K562 (cell line): ENCODE results near the gene ARHGEF10L. TPM values are rescaled to one million over a fixed set of nuclear protein-coding genes. Genes with fewer than 3 reads are reported as not detected.

ENCODE experiments used
- COPS2 ChIP-seq: fragments of 450-650 bp; conservative IDR thresholded peaks from 2 replicates; pipeline ENCODE4 v1.6.1; 2016; ENCODE audit warnings: mild to moderate bottlenecking, moderate library complexity
- DDX20 ChIP-seq: fragments of 450-650 bp; IDR thresholded peaks from 2 replicates; pipeline ENCODE4 v1.6.1; 2016; ENCODE audit warnings: missing genetic modification characterization, low read depth, mild to moderate bottlenecking, missing compliant biosample characterization, moderate library complexity
- DEAF1 ChIP-seq: fragments of 450-650 bp; formaldehyde crosslinking; IDR thresholded peaks from 2 replicates; pipeline ENCODE4 v1.4.0; 2020; ENCODE audit warnings: mild to moderate bottlenecking, moderate library complexity
- HINFP ChIP-seq: fragments of 450-650 bp; conservative IDR thresholded peaks from 2 replicates; pipeline ENCODE4 v1.6.1; 2016; ENCODE audit warnings: missing genetic modification characterization, low read depth, mild to moderate bottlenecking, control low read depth, missing compliant biosample characterization
- HSF4 ChIP-seq: fragments of 250-450 bp; sonication (Bioruptor Pico); IDR thresholded peaks from 2 replicates; pipeline ENCODE4 v2.1.2; 2022; ENCODE audit warnings: mild to moderate bottlenecking, moderate library complexity, borderline replicate concordance
- PHTF2 ChIP-seq: fragments of 250-450 bp; sonication (Bioruptor Pico); IDR thresholded peaks from 2 replicates; pipeline ENCODE4 v1.5.0; 2021; ENCODE audit warnings: mild to moderate bottlenecking
- POLR2H ChIP-seq: IDR thresholded peaks from 2 replicates; pipeline ENCODE4 v1.6.1; 2016; ENCODE audit warnings: missing genetic modification characterization, low read depth, mild to moderate bottlenecking, control low read depth, missing compliant biosample characterization, moderate library complexity
- RAD21 ChIP-seq, 2 experiments: fragments of 250-450 bp in 1 of 2; fragments of 450-650 bp in 1 of 2; sonication (Bioruptor Pico) in 1 of 2; formaldehyde crosslinking in 1 of 2; IDR thresholded peaks in 1 of 2; conservative IDR thresholded peaks in 1 of 2; 2 replicates each; pipeline versions ENCODE4 v1.4.0 to v1.8.0; 2020 to 2022; ENCODE audit warnings: mild to moderate bottlenecking in 2 of 2, moderate library complexity in 1 of 2
- RB1 ChIP-seq: fragments of 450-650 bp; IDR thresholded peaks from 2 replicates; pipeline ENCODE4 v1.6.1; 2017; ENCODE audit warnings: low read depth, mild to moderate bottlenecking
- REST ChIP-seq, 2 experiments: fragments of 450-650 bp; formaldehyde crosslinking in 1 of 2; IDR thresholded peaks; 2 replicates each; pipeline versions ENCODE4 v1.4.0 to v1.6.1; 2014 to 2020; ENCODE audit warnings: mild to moderate bottlenecking in 2 of 2, borderline replicate concordance in 1 of 2, low read depth in 1 of 2
- SMC3 ChIP-seq: conservative IDR thresholded peaks from 2 replicates; pipeline ENCODE4 v1.6.1; 2011; ENCODE audit warnings: low read depth, low read length, improper control_type of control experiment; ENCODE audit not compliant: insufficient read depth
- STAG1 ChIP-seq: sonication (generic); formaldehyde crosslinking; IDR thresholded peaks from 2 replicates; pipeline ENCODE4 v1.5.0; 2020; ENCODE audit warnings: missing genetic modification reagents, borderline replicate concordance
- polyA plus RNA-seq, 8 experiments: library from polyadenylated mRNA; depleted of rRNA in 4 of 8; stranded (reverse) in 5 of 8; unstranded in 3 of 8; fragments of >200 nt; fragmentation: Nextera tagmentation in 2 of 8; fragmentation: Illumina TruSeq in 1 of 8; extraction: Ambion mirVana in 2 of 8; extraction: Trizol in 1 of 8; gene quantifications; 2 replicates each; pipeline versions ENCODE4 v1.2.1 to v1.2.3, GENCODE V29; 2011 to 2014; ENCODE audit warnings: inconsistent platforms in 1 of 8, missing spikeins in 1 of 8
- total RNA-seq, 7 experiments: library from RNA; depleted of rRNA in 6 of 7; stranded (reverse); fragments of >200 nt in 6 of 7; fragmentation: Illumina TruSeq in 2 of 7; extraction: Trizol in 2 of 7; gene quantifications; 2 replicates each; pipeline versions ENCODE4 v1.2.1 to v1.2.3, GENCODE V29; 2011 to 2021; ENCODE audit warnings: low replicate concordance in 1 of 7
- TF ChIP-seq, protein P1 (sequence below), 3 experiments: IDR thresholded peaks in 2 of 3; conservative IDR thresholded peaks in 1 of 3; 2 replicates each; pipeline ENCODE4 v1.5.1; 2011 to 2012; ENCODE audit warnings: low read length in 3 of 3, mild to moderate bottlenecking in 3 of 3, control low read depth in 2 of 3, improper control_type of control experiment in 1 of 3, inconsistent platforms in 1 of 3, low read depth in 1 of 3, mixed read lengths in 1 of 3, moderate library complexity in 1 of 3; ENCODE audit not compliant: insufficient read depth in 2 of 3

ARHGEF10L gene
- total and polyA plus RNA-seq, 9 of the 15 experiments (the other 6 are each of a cell fraction or from before 2014, with no cell fraction given) = 0.09 to 0.13 TPM; not detected in 7

DNA sequence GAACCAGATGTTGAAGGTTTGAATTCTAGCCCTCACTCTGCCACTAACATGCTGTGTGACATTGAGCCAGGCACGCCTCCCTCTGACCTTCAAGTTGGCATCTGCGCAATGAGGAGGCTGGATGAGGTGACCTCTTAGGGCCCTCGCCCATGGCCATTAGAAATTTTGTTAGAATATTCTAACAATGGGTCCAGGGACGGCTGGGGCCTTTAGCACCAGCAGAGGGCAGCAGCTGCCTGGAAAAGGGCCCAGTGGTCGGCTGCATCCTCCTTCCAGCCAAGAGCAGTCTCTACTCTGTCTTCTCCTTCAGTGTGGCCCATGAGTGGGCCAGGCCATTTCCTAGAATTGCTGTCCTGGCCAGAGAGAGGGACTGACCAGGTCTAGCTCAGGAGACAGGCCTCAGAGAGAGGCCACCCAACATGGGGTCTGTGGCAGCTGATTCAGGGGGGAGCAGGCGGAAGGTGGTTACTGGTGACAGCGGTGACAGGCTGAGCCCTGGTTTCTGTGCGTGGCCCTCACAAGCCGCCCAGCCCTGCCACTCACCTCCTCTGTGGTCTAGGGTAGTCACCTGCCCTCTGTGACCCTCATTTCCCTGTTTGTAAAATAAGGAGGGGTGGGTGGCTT, 114.3 kb downstream of the ARHGEF10L start (continued):
- TF ChIP-seq HINFP (tag) (no peak), RB1 (peak; percentile 15; the same call in 1 of the 2 replicates), PHTF2 (CRISPR knock-in tag) (no peak), DEAF1 (no peak; the same call in 1 of the 2 replicates), RAD21 (CRISPR knock-in tag; conservative IDR thresholded peaks at IDR 0.05 in 1 of 2, IDR thresholded peaks at IDR 0.05 in 1 of 2) (peak; percentile 67 to 86), REST (IDR thresholded peaks at IDR 0.05; ENCODE audit: borderline replicate concordance) (peak; percentile 46; the same call in 1 of the 2 replicates), REST (CRISPR knock-in tag; IDR thresholded peaks at IDR 0.05; ENCODE audit: low read depth) (no peak), SMC3 (peak; percentile 75), STAG1 (CRISPR knock-in tag) (peak; percentile 58; the same call in 1 of the 2 replicates), COPS2 (no peak), HSF4 (CRISPR knock-in tag) (no peak), DDX20 (tag) (no peak), POLR2H (tag) (no peak)
- TF ChIP-seq, protein P1, sequence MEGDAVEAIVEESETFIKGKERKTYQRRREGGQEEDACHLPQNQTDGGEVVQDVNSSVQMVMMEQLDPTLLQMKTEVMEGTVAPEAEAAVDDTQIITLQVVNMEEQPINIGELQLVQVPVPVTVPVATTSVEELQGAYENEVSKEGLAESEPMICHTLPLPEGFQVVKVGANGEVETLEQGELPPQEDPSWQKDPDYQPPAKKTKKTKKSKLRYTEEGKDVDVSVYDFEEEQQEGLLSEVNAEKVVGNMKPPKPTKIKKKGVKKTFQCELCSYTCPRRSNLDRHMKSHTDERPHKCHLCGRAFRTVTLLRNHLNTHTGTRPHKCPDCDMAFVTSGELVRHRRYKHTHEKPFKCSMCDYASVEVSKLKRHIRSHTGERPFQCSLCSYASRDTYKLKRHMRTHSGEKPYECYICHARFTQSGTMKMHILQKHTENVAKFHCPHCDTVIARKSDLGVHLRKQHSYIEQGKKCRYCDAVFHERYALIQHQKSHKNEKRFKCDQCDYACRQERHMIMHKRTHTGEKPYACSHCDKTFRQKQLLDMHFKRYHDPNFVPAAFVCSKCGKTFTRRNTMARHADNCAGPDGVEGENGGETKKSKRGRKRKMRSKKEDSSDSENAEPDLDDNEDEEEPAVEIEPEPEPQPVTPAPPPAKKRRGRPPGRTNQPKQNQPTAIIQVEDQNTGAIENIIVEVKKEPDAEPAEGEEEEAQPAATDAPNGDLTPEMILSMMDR (IDR thresholded peaks at IDR 0.05 in 2 of 3, conservative IDR thresholded peaks at IDR 0.05 in 1 of 3; ENCODE audit: insufficient read depth in 2 of 3, low read depth in 1 of 3, low read length in 3 of 3) = peak; percentile 82 to 88 (median 87)
